PFSK-1 (cell line): ENCODE data around the gene GNAT2.

ENCODE experiments used
- FOXP2 ChIP-seq: optimal IDR thresholded peaks from 2 replicates; pipeline ENCODE3; 2011; ENCODE audit warnings: borderline replicate concordance, control low read depth, inconsistent platforms; ENCODE audit not compliant: insufficient read depth; ENCODE audit errors: extremely low read length, extremely low read depth
- POLR2AphosphoS5 ChIP-seq: IDR thresholded peaks from 2 replicates; pipeline ENCODE4 v1.6.1; 2012; ENCODE audit warnings: low read depth, mild to moderate bottlenecking, control low read depth, low read length, moderate library complexity
- REST ChIP-seq, 2 experiments: IDR thresholded peaks; 2 replicates each; pipeline versions ENCODE4 v1.6.1 to v1.8.0; 2011 to 2012; ENCODE audit warnings: low read depth in 2 of 2, low read length in 2 of 2, control low read depth in 1 of 2, inconsistent platforms in 1 of 2, mild to moderate bottlenecking in 1 of 2, moderate library complexity in 1 of 2; ENCODE audit not compliant: insufficient read depth in 1 of 2
- SIN3A ChIP-seq: IDR thresholded peaks from 2 replicates; pipeline ENCODE4 v1.6.1; 2012; ENCODE audit warnings: mild to moderate bottlenecking, low read length, moderate library complexity, borderline replicate concordance; ENCODE audit not compliant: insufficient read depth
- TAF1 ChIP-seq: IDR thresholded peaks from 2 replicates; pipeline ENCODE4 v1.6.1; 2012; ENCODE audit warnings: low read length, control low read depth, borderline replicate concordance; ENCODE audit not compliant: insufficient read depth

GNAT2 gene

GRCh38 chr1:109642626-109643025 lies 23.2 kb upstream of the GNAT2 start:
- TF ChIP-seq SIN3A, result no peak
- TF ChIP-seq FOXP2, result no peak
- no peak for TF ChIP-seq TAF1
- TF ChIP-seq POLR2AphosphoS5, result no peak
- no peak for TF ChIP-seq REST (IDR thresholded peaks at IDR 0.05; ENCODE audit: insufficient read depth in 1 of 2, low read depth in 2 of 2, low read length in 2 of 2)

- TF ChIP-seq SIN3A (no peak), POLR2AphosphoS5 (no peak), TAF1 (no peak), REST (IDR thresholded peaks at IDR 0.05; ENCODE audit: insufficient read depth in 1 of 2, low read depth in 2 of 2, low read length in 2 of 2) (no peak), FOXP2 (no peak)
Measured at GRCh38 chr1:109641861-109642260, 22.4 kb upstream of the GNAT2 start.

GRCh38 chr1:109641078-109641740 lies 21.8 kb upstream of the GNAT2 start:
- no peak for TF ChIP-seq SIN3A
- no peak for TF ChIP-seq POLR2AphosphoS5
- no peak for TF ChIP-seq TAF1
- TF ChIP-seq REST (IDR thresholded peaks at IDR 0.05; ENCODE audit: insufficient read depth in 1 of 2, low read depth in 2 of 2, low read length in 2 of 2), result no peak
- no peak for TF ChIP-seq FOXP2

- no peak for TF ChIP-seq REST (IDR thresholded peaks at IDR 0.05; ENCODE audit: insufficient read depth in 1 of 2, low read depth in 2 of 2, low read length in 2 of 2)
- no peak for TF ChIP-seq SIN3A
- TF ChIP-seq POLR2AphosphoS5, result no peak
- TF ChIP-seq TAF1, result no peak
- no peak for TF ChIP-seq FOXP2
Measured at GRCh38 chr1:109640285-109640865, 21.0 kb upstream of the GNAT2 start.
